ENCODE measurements around the gene FBLN5.
"Not testable (repeated sequence)": the region's sequence is repeated elsewhere in the genome, so short reads cannot be mapped to it uniquely, and the experiment has no call there.

Gene FBLN5

GRCh38 chr14:91904956-91905645 lies 42.4 kb downstream of the FBLN5 start:
- no peak for DNase-seq (ENCODE audit: low spot score)

- no peak for DNase-seq (ENCODE audit: low spot score)
These were observed 43.0 kb downstream of the FBLN5 start for GRCh38 chr14:91904483-91904882.

GRCh38 chr14:91903070-91903469 lies 44.4 kb downstream of the FBLN5 start:
- DNase-seq (ENCODE audit: low spot score), result no peak

- DNase-seq (ENCODE audit: low spot score), result no peak
These were observed 45.2 kb downstream of the FBLN5 start for GRCh38 chr14:91902336-91902735.

- no peak for DNase-seq (ENCODE audit: low spot score)
These were observed 45.9 kb downstream of the FBLN5 start for GRCh38 chr14:91901449-91902226.

GRCh38 chr14:91899806-91900205 lies 47.7 kb downstream of the FBLN5 start:
- DNase-seq (ENCODE audit: low spot score), result no peak

GRCh38 chr14:91899213-91899612 lies 48.3 kb downstream of the FBLN5 start:
- peak; percentile 43 for DNase-seq (ENCODE audit: low spot score)

GRCh38 chr14:91898372-91898771 lies 49.1 kb downstream of the FBLN5 start:
- DNase-seq (ENCODE audit: low spot score), result no peak

- not testable (repeated sequence) for DNase-seq (ENCODE audit: low spot score)
These were observed 49.8 kb downstream of the FBLN5 start for GRCh38 chr14:91897716-91898115.

- DNase-seq (ENCODE audit: low spot score), result no peak
These were observed 50.3 kb downstream of the FBLN5 start for GRCh38 chr14:91897106-91897701.

GRCh38 chr14:91896419-91896818 lies 51.1 kb downstream of the FBLN5 start:
- DNase-seq (ENCODE audit: low spot score), result no peak

- DNase-seq (ENCODE audit: low spot score), result no peak
These were observed 53.8 kb downstream of the FBLN5 start for GRCh38 chr14:91893669-91894068.

GRCh38 chr14:91893007-91893406 lies 54.5 kb downstream of the FBLN5 start:
- peak; percentile 32 for DNase-seq (ENCODE audit: low spot score)

- no peak for DNase-seq (ENCODE audit: low spot score)
These were observed 55.7 kb downstream of the FBLN5 start for GRCh38 chr14:91891721-91892220.

- DNase-seq (ENCODE audit: low spot score), result no peak
These were observed 56.4 kb downstream of the FBLN5 start for GRCh38 chr14:91891101-91891500.

GRCh38 chr14:91890291-91890749 lies 57.2 kb downstream of the FBLN5 start:
- DNase-seq (ENCODE audit: low spot score), result no peak

- DNase-seq (ENCODE audit: low spot score), result no peak
These were observed 57.9 kb downstream of the FBLN5 start for GRCh38 chr14:91889477-91890211.

- DNase-seq (ENCODE audit: low spot score), result no peak
These were observed 58.6 kb downstream of the FBLN5 start for GRCh38 chr14:91888641-91889476.

- DNase-seq (ENCODE audit: low spot score), result no peak
These were observed 60.5 kb downstream of the FBLN5 start for GRCh38 chr14:91886961-91887360.

- DNase-seq (ENCODE audit: low spot score), result no peak
These were observed 61.7 kb downstream of the FBLN5 start for GRCh38 chr14:91885839-91886238.

- no peak for DNase-seq (ENCODE audit: low spot score)
These were observed 62.3 kb downstream of the FBLN5 start for GRCh38 chr14:91885113-91885712.
